Endothelial cell of umbilical vein (primary cell): Measurements from ENCODE around the gene TMCC3. TPM values are rescaled to one million over a fixed set of nuclear protein-coding genes. Genes with fewer than 3 reads are reported as not detected.

Experiments used
- BruUV-seq: library from RNA; stranded (reverse); fragments of 400-500 nt; replicated peaks from 2 replicates; lab custom pipeline; 2021; lab: Mats Ljungman, UMichigan
- CTCF ChIA-PET: fragments of 300-600, 350-600 bp; sonication (Branson Sonifier 250); formaldehyde crosslinking; loops from one replicate; lab custom pipeline; 2021; ENCODE audit warnings: antibody characterized with exemption, inconsistent platforms; lab: Charles Lee
- POLR2A ChIA-PET: fragments of 300-600, 350-600 bp; sonication (Branson Sonifier 250); formaldehyde crosslinking; loops from one replicate; lab custom pipeline; 2021; ENCODE audit warnings: antibody characterized with exemption, inconsistent platforms; lab: Charles Lee
- DNase-seq: peaks from one replicate; pipeline ENCODE4 v3.0.0-alpha.2; 2011; ENCODE audit warnings: low read depth, low spot score
- FAIRE-seq: peaks from 2 replicates; lab custom pipeline; 2011; peaks lifted over from hg19 to GRCh38; lab: Jason Lieb, UNC
- H2AFZ ChIP-seq: 2 replicates; pipeline ENCODE4 v1.6.0; 2012; ENCODE audit warnings: low read depth, low read length, control low read depth, inconsistent platforms
- H3K27ac ChIP-seq: 2 replicates; pipeline ENCODE4 v1.5.1; 2011; ENCODE audit warnings: low read depth, mild to moderate bottlenecking, control low read depth, low read length, moderate library complexity; ENCODE audit not compliant: insufficient read depth
- H3K27me3 ChIP-seq, 2 experiments: 2 replicates each; pipeline versions ENCODE4 v1.6.0 to v1.6.1; 2011; ENCODE audit warnings: low read length in 2 of 2, mixed read lengths in 1 of 2; ENCODE audit not compliant: control insufficient read depth in 2 of 2, insufficient read depth in 2 of 2
- H3K36me3 ChIP-seq, 2 experiments: 2 replicates in 1 of 2; 3 replicates in 1 of 2; pipeline ENCODE4 v1.5.1; 2011; ENCODE audit warnings: low read length in 2 of 2, mild to moderate bottlenecking in 1 of 2, moderate library complexity in 1 of 2; ENCODE audit not compliant: control insufficient read depth in 2 of 2, insufficient read depth in 2 of 2; ENCODE audit errors: extremely low read depth in 1 of 2
- H3K4me1 ChIP-seq: 3 replicates; pipeline ENCODE4 v1.5.1; 2011; ENCODE audit warnings: mild to moderate bottlenecking, low read length; ENCODE audit not compliant: control insufficient read depth, insufficient read depth; ENCODE audit errors: extremely low read depth
- H3K4me2 ChIP-seq: 2 replicates; pipeline ENCODE4 v1.6.1; 2011; ENCODE audit warnings: low read length, control low read depth, mixed read lengths; ENCODE audit not compliant: insufficient read depth
- H3K4me3 ChIP-seq, 3 experiments: fragments of 200-600 bp in 1 of 3; sonication (generic), shearing (Covaris generic) in 1 of 3; replicated peaks in 1 of 3; 2 replicates each; pipeline ENCODE4 v1.5.1; 2011 to 2016; ENCODE audit warnings: control low read depth in 3 of 3, low read length in 3 of 3, mild to moderate bottlenecking in 2 of 3, inconsistent platforms in 1 of 3, low read depth in 1 of 3, moderate library complexity in 1 of 3; ENCODE audit not compliant: insufficient read depth in 1 of 3
- H3K79me2 ChIP-seq: 2 replicates; pipeline ENCODE4 v1.6.0; 2012; ENCODE audit warnings: low read length, inconsistent platforms; ENCODE audit not compliant: control insufficient read depth, insufficient read depth
- H3K9ac ChIP-seq: replicated peaks from 2 replicates; pipeline ENCODE3; 2011; ENCODE audit warnings: low read length, control low read depth; ENCODE audit not compliant: insufficient read depth; ENCODE audit errors: extremely low read depth
- H3K9me1 ChIP-seq: replicated peaks from 3 replicates; pipeline ENCODE4 v1.6.0; 2011; ENCODE audit warnings: mild to moderate bottlenecking, low read length; ENCODE audit not compliant: control insufficient read depth, insufficient read depth; ENCODE audit errors: extremely low read depth
- H3K9me3 ChIP-seq: replicated peaks from 2 replicates; pipeline ENCODE4 v1.5.1; 2012; ENCODE audit warnings: low read length, inconsistent platforms; ENCODE audit not compliant: control insufficient read depth, insufficient read depth
- H4K20me1 ChIP-seq: replicated peaks from 2 replicates; pipeline ENCODE3; 2011; ENCODE audit warnings: mild to moderate bottlenecking, low read length; ENCODE audit not compliant: control insufficient read depth, insufficient read depth; ENCODE audit errors: extremely low read depth
- CTCF ChIP-seq, 2 donors: IDR thresholded peaks; 1 replicate in 1 of 2; 2 replicates in 1 of 2; pipeline ENCODE4 v1.5.1; 2011; ENCODE audit warnings: low read length in 2 of 2, mild to moderate bottlenecking in 2 of 2, moderate library complexity in 2 of 2, control low read depth in 1 of 2, inconsistent platforms in 1 of 2, low read depth in 1 of 2; ENCODE audit not compliant: insufficient read depth in 1 of 2; ENCODE audit errors: extremely low read depth in 1 of 2
- EZH2 ChIP-seq: IDR thresholded peaks from 2 replicates; pipeline ENCODE4 v1.6.1; 2012; ENCODE audit warnings: borderline replicate concordance, low read depth, mild to moderate bottlenecking, moderate library complexity, low read length, inconsistent platforms; ENCODE audit not compliant: severe bottlenecking
- FOS ChIP-seq: IDR thresholded peaks from 2 replicates; pipeline ENCODE4 v1.6.1; 2011; ENCODE audit warnings: mild to moderate bottlenecking, low read length, moderate library complexity, borderline replicate concordance; ENCODE audit not compliant: insufficient read depth
- GATA2 ChIP-seq: IDR thresholded peaks from 2 replicates; pipeline ENCODE4 v1.7.0; 2011; ENCODE audit warnings: low read depth, mild to moderate bottlenecking, moderate library complexity, mixed read lengths, low read length; ENCODE audit not compliant: insufficient read length, insufficient read depth
- JUN ChIP-seq: IDR thresholded peaks from 2 replicates; pipeline ENCODE4 v1.6.1; 2011; ENCODE audit warnings: borderline replicate concordance, low read depth; ENCODE audit not compliant: insufficient read length, insufficient read depth
- MAX ChIP-seq: IDR thresholded peaks from 2 replicates; pipeline ENCODE4 v1.6.1; 2011; ENCODE audit not compliant: insufficient read depth, insufficient read length
- MYC ChIP-seq: IDR thresholded peaks from one replicate; pipeline ENCODE4 v1.6.1; 2011; ENCODE audit warnings: mild to moderate bottlenecking, low read depth, low read length
- POLR2A ChIP-seq: IDR thresholded peaks from 2 replicates; pipeline ENCODE4 v1.6.1; 2012; ENCODE audit warnings: low read depth, mild to moderate bottlenecking, control low read depth, low read length
- POLR2AphosphoS5 ChIP-seq: IDR thresholded peaks from 2 replicates; pipeline ENCODE4 v1.6.1; 2012; ENCODE audit warnings: low read depth, mild to moderate bottlenecking, control low read depth, low read length, moderate library complexity; ENCODE audit not compliant: insufficient read depth
- dilution Hi-C: fragments of 300-500 bp; cut with MboI; formaldehyde crosslinking; loops from one replicate; pipeline ENCODE4 v1.15.0; 2019; ENCODE audit warnings: low sequenced_read_pairs; ENCODE audit not compliant: extremely low pct_ligation_motif_present
- intact Hi-C: fragments of 100-400 bp; cut with micrococcal nuclease; formaldehyde crosslinking; loops from one replicate; pipeline ENCODE4 v1.10.0; 2022
- polyA plus RNA-seq, 4 experiments: library from polyadenylated mRNA; depleted of rRNA in 3 of 4; stranded (reverse) in 3 of 4; unstranded in 1 of 4; fragments of >200 nt; gene quantifications; 2 replicates each; pipeline versions ENCODE4 v1.2.1 to v1.2.3, GENCODE V29; 2011 to 2012; ENCODE audit warnings: missing spikeins in 1 of 4
- total RNA-seq: library from RNA; stranded (reverse); gene quantifications from 2 replicates; pipeline ENCODE4 v1.2.3, GENCODE V29; 2021

Gene TMCC3
- total and polyA plus RNA-seq, 2 donors (not counting 3 experiments of a cell fraction or from before 2014, with no cell fraction given) = 13.5 to 30.4 TPM

GRCh38 chr12:94663702-94664101, 13.3 kb upstream of the TMCC3 start:
- Histone ChIP-seq H3K36me3 (no peaks in the 10 kb centered on the region), H3K4me2 (no peak overlapping the region), H3K27me3 (no peaks in the 10 kb centered on the region), H3K9me3 (no peaks in the 10 kb centered on the region), H3K9ac (no peak overlapping the region), H3K4me3 (no peak overlapping the region), H3K4me1 (no peaks in the 10 kb centered on the region), H3K9me1 (no peaks in the 10 kb centered on the region), H3K27ac (no peak overlapping the region), H3K79me2 (no peaks in the 10 kb centered on the region), H2AFZ (no peak overlapping the region), H4K20me1 (no peaks in the 10 kb centered on the region)
- dilution Hi-C loops (no loop called here), intact Hi-C loops (no loop called here)
- ChIA-PET POLR2A (no interaction called here), CTCF (interaction anchor here (1.0 kb wide), 1 partner anchor 10 kb away, joined by 5 read pairs; no protein-coding TSS in a partner anchor)
- TF ChIP-seq POLR2AphosphoS5 (no peak), MAX (no peak), JUN (no peak), POLR2A (no peak), GATA2 (no peak), EZH2 (no peak), FOS (no peak), CTCF (IDR thresholded peaks at IDR 0.05; ENCODE audit: extremely low read depth in 1 of 2, insufficient read depth in 1 of 2, low read depth in 1 of 2, low read length in 2 of 2) (no peak), MYC (no peak)
- BruUV-seq = no TSS peak
- FAIRE-seq (no peak), DNase-seq (no peak)
